ENCODE results near the gene SCNN1A. TPM values are rescaled to one million over a fixed set of nuclear protein-coding genes. Genes with fewer than 3 reads are reported as not detected.

Gene SCNN1A
- total and polyA plus RNA-seq, 2 donors (not counting 1 experiment from before 2014, with no cell fraction given) = under 0.01 to 0.05 TPM

- Histone ChIP-seq H3K4me2 (ENCODE audit: extremely low read depth, insufficient read depth, low read length) (no peak overlapping the region), H2AFZ (ENCODE audit: low read length) (no peak overlapping the region), H3K36me3 (ENCODE audit: control insufficient read depth, insufficient read depth, low read length) (peaks cover 43% of the 10 kb centered on the region), H3K4me1 (ENCODE audit: control insufficient read depth, extremely low read depth, insufficient read depth, low read length) (peaks cover 46% of the 10 kb centered on the region), H3K9me3 (ENCODE audit: control insufficient read depth, insufficient read depth, low read depth, low read length) (no peaks in the 10 kb centered on the region), H3K79me2 (ENCODE audit: control insufficient read depth, insufficient read depth, low read length) (peaks cover 75% of the 10 kb centered on the region), H3K27ac (ENCODE audit: insufficient read depth, low read length) (peak overlapping the region; percentile 99), H4K20me1 (ENCODE audit: control insufficient read depth, extremely low read depth, insufficient read depth, low read length) (peaks cover 2% of the 10 kb centered on the region), H3K27me3 (ENCODE audit: control insufficient read depth, insufficient read depth, low read length) (no peaks in the 10 kb centered on the region), H3K9ac (ENCODE audit: insufficient read depth, low read length) (no peak overlapping the region), H3K4me3 (replicated peaks in 1 of 4; ENCODE audit: control extremely low read depth in 1 of 4, insufficient read depth in 1 of 4, low read depth in 3 of 4, low read length in 4 of 4) (no peak overlapping the region)
- TF ChIP-seq EZH2 (IDR thresholded peaks at IDR 0.05; ENCODE audit: low read length, missing control alignments) (no peak), CTCF (conservative IDR thresholded peaks at IDR 0.05 in 1 of 2, IDR thresholded peaks at IDR 0.05 in 1 of 2; ENCODE audit: low read depth in 1 of 2, low read length in 2 of 2) (no peak)
- DNase-seq (ENCODE audit: low read depth in 2 of 2) = peak in 1 of 2 donors; percentile 96
Observed at GRCh38 chr12:6333566-6333965, 41.8 kb downstream of the SCNN1A start.

GRCh38 chr12:6333029-6333428 is 42.3 kb downstream of the SCNN1A start:
- peak overlapping the region; percentile 99 for H3K27ac ChIP-seq (ENCODE audit: insufficient read depth, low read length)
- H2AFZ ChIP-seq (ENCODE audit: low read length) = no peak overlapping the region
- peaks cover 46% of the 10 kb centered on the region for H3K4me1 ChIP-seq (ENCODE audit: control insufficient read depth, extremely low read depth, insufficient read depth, low read length)
- no peak for DNase-seq (ENCODE audit: low read depth in 2 of 2)
- H4K20me1 ChIP-seq (ENCODE audit: control insufficient read depth, extremely low read depth, insufficient read depth, low read length) = no peaks in the 10 kb centered on the region
- peaks cover 70% of the 10 kb centered on the region for H3K79me2 ChIP-seq (ENCODE audit: control insufficient read depth, insufficient read depth, low read length)
- no peaks in the 10 kb centered on the region for H3K9me3 ChIP-seq (ENCODE audit: control insufficient read depth, insufficient read depth, low read depth, low read length)
- H3K4me3 ChIP-seq (replicated peaks in 1 of 4; ENCODE audit: control extremely low read depth in 1 of 4, insufficient read depth in 1 of 4, low read depth in 3 of 4, low read length in 4 of 4) = no peak overlapping the region
- H3K9ac ChIP-seq (ENCODE audit: insufficient read depth, low read length) = no peak overlapping the region
- peaks cover 47% of the 10 kb centered on the region for H3K36me3 ChIP-seq (ENCODE audit: control insufficient read depth, insufficient read depth, low read length)
- no peaks in the 10 kb centered on the region for H3K27me3 ChIP-seq (ENCODE audit: control insufficient read depth, insufficient read depth, low read length)
- H3K4me2 ChIP-seq (ENCODE audit: extremely low read depth, insufficient read depth, low read length) = no peak overlapping the region
- TF ChIP-seq CTCF (conservative IDR thresholded peaks at IDR 0.05 in 1 of 2, IDR thresholded peaks at IDR 0.05 in 1 of 2; ENCODE audit: low read depth in 1 of 2, low read length in 2 of 2) (no peak), EZH2 (IDR thresholded peaks at IDR 0.05; ENCODE audit: low read length, missing control alignments) (no peak)

- H3K79me2 ChIP-seq (ENCODE audit: control insufficient read depth, insufficient read depth, low read length) = peaks cover 66% of the 10 kb centered on the region
Observed at GRCh38 chr12:6332459-6332858, 42.9 kb downstream of the SCNN1A start.

More at GRCh38 chr12:6332459-6332858, 42.9 kb downstream of the SCNN1A start:
- Histone ChIP-seq H3K27me3 (ENCODE audit: control insufficient read depth, insufficient read depth, low read length) (no peaks in the 10 kb centered on the region), H4K20me1 (ENCODE audit: control insufficient read depth, extremely low read depth, insufficient read depth, low read length) (no peaks in the 10 kb centered on the region), H3K4me3 (replicated peaks in 1 of 4; ENCODE audit: control extremely low read depth in 1 of 4, insufficient read depth in 1 of 4, low read depth in 3 of 4, low read length in 4 of 4) (no peak overlapping the region), H3K27ac (ENCODE audit: insufficient read depth, low read length) (peak overlapping the region; percentile 58), H3K9ac (ENCODE audit: insufficient read depth, low read length) (no peak overlapping the region), H2AFZ (ENCODE audit: low read length) (no peak overlapping the region), H3K36me3 (ENCODE audit: control insufficient read depth, insufficient read depth, low read length) (peaks cover 50% of the 10 kb centered on the region), H3K4me2 (ENCODE audit: extremely low read depth, insufficient read depth, low read length) (no peak overlapping the region), H3K9me3 (ENCODE audit: control insufficient read depth, insufficient read depth, low read depth, low read length) (no peaks in the 10 kb centered on the region), H3K4me1 (ENCODE audit: control insufficient read depth, extremely low read depth, insufficient read depth, low read length) (peaks cover 42% of the 10 kb centered on the region)
- no peak for TF ChIP-seq EZH2 (IDR thresholded peaks at IDR 0.05; ENCODE audit: low read length, missing control alignments)
- no peak for TF ChIP-seq CTCF (conservative IDR thresholded peaks at IDR 0.05 in 1 of 2, IDR thresholded peaks at IDR 0.05 in 1 of 2; ENCODE audit: low read depth in 1 of 2, low read length in 2 of 2)
- peak; percentile 76 to 85 for DNase-seq (ENCODE audit: low read depth in 2 of 2)
